ENCODE measurements around the gene EVPLL. TPM values are rescaled to one million over a fixed set of nuclear protein-coding genes. Genes with fewer than 3 reads are reported as not detected.
"Not testable (repeated sequence)": the region's sequence is repeated elsewhere in the genome, so short reads cannot be mapped to it uniquely, and the experiment has no call there.

EVPLL gene
- total RNA-seq, result under 1 TPM in 2 of 4 donors, not detected in 2; 0.36 to 0.37 TPM

GRCh38 chr17:18377437-18378204 lies at the start of gene EVPLL:
Gene EVPLL (plus strand): TSS chr17:18377778. CDS start chr17:18380938, 3,160 bp downstream.
- DNase-seq (ENCODE audit: low spot score) (no peak), ATAC-seq (ENCODE audit: low FRiP score) (peak; percentile 68)
- no peak for TF ChIP-seq CTCF (IDR thresholded peaks at IDR 0.05)

- no peak for DNase-seq (ENCODE audit: low spot score)
- no peak for ATAC-seq (ENCODE audit: low FRiP score)
- TF ChIP-seq CTCF (IDR thresholded peaks at IDR 0.05), result no peak
Observed at GRCh38 chr17:18328643-18329204, 48.9 kb upstream of the EVPLL start.

GRCh38 chr17:18331879-18332278 lies 45.7 kb upstream of the EVPLL start:
- no peak for TF ChIP-seq CTCF (IDR thresholded peaks at IDR 0.05)
- ATAC-seq (ENCODE audit: low FRiP score) (no peak), DNase-seq (ENCODE audit: low spot score) (no peak)

GRCh38 chr17:18332909-18333489 lies 44.6 kb upstream of the EVPLL start:
- no peak for TF ChIP-seq CTCF (IDR thresholded peaks at IDR 0.05)
- ATAC-seq (ENCODE audit: low FRiP score) (no peak), DNase-seq (ENCODE audit: low spot score) (no peak)

GRCh38 chr17:18338158-18338557 lies 39.4 kb upstream of the EVPLL start:
- DNase-seq (ENCODE audit: low spot score); ATAC-seq (ENCODE audit: low FRiP score): not testable (repeated sequence)

GRCh38 chr17:18339933-18340332 lies 37.6 kb upstream of the EVPLL start:
- ATAC-seq (ENCODE audit: low FRiP score), result no peak
- no peak for TF ChIP-seq CTCF (IDR thresholded peaks at IDR 0.05)
- no peak for DNase-seq (ENCODE audit: low spot score)

GRCh38 chr17:18344021-18344420 lies 33.6 kb upstream of the EVPLL start:
- no peak for DNase-seq (ENCODE audit: low spot score)
- TF ChIP-seq CTCF (IDR thresholded peaks at IDR 0.05), result no peak
- no peak for ATAC-seq (ENCODE audit: low FRiP score)
